ENCODE results near the gene SCG3. TPM values are rescaled to one million over a fixed set of nuclear protein-coding genes. Genes with fewer than 3 reads are reported as not detected.

Gene SCG3
- total RNA-seq, 1 donor from 2014 or later, result not detected

DNA sequence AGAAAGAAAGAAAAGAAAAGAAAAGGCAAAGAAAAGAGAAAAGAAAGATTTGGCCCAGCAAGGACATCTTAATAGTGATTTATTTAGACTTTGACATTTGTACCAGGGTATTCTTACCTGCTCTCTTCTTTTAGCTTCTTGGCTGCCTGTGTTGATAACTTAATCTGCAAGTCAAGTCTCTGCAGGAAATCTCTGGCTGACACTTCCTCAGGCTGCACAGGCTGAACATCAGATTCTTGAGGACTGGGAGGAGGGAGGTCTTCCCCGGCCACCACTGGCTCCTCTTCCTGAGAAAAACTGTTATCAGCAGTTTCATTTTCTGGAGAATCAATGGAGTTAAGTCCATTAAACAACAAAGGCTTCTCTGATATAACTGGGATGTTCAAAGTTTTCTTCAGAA lies 43.4 kb downstream of the SCG3 start:
- H3K4me3 ChIP-seq (ENCODE audit: low read depth, low read length), result no peak overlapping the region
- TF ChIP-seq, protein P1, sequence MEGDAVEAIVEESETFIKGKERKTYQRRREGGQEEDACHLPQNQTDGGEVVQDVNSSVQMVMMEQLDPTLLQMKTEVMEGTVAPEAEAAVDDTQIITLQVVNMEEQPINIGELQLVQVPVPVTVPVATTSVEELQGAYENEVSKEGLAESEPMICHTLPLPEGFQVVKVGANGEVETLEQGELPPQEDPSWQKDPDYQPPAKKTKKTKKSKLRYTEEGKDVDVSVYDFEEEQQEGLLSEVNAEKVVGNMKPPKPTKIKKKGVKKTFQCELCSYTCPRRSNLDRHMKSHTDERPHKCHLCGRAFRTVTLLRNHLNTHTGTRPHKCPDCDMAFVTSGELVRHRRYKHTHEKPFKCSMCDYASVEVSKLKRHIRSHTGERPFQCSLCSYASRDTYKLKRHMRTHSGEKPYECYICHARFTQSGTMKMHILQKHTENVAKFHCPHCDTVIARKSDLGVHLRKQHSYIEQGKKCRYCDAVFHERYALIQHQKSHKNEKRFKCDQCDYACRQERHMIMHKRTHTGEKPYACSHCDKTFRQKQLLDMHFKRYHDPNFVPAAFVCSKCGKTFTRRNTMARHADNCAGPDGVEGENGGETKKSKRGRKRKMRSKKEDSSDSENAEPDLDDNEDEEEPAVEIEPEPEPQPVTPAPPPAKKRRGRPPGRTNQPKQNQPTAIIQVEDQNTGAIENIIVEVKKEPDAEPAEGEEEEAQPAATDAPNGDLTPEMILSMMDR (conservative IDR thresholded peaks at IDR 0.05; ENCODE audit: low read depth, low read length), result no peak
- DNase-seq (ENCODE audit: low read depth), result no peak

DNA sequence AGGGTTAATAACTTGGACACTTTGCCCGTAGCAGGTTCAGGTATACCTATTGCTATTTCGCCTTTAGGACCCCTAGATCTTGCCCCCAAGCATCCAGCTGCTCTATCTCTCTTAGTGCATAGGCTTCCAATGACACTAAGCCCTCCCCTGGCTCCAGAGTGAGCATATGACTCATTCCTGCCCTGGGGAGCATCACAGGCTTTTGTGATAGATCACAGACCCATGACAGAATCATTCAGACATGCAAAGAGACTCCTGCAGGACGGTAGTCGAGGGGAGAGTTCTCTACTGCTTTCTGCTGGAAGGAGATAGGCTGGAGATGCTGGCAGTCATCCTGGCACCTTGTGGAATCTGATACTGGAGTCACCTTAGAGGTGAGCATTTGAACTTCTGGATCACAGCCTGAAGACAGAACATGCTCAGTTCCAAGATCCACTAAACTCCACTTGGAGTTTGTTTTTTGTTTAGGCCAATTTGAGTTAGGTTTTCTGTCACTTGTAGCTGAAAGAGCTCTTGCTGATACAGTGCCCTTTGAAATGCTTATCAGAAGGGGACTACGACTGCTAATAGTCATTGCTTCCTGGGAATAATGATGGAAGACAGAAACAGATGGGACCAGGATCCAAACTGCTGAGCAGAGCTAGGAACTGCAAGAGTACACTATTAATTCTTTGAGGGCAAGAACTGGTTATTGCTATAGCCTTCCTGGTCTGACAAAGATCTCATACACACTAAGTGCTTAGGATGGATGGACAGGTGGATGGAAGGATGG lies 45.2 kb downstream of the SCG3 start:
- H3K4me3 ChIP-seq (ENCODE audit: low read depth, low read length), result no peak overlapping the region
- TF ChIP-seq, protein P1 (conservative IDR thresholded peaks at IDR 0.05; ENCODE audit: low read depth, low read length), result no peak
- DNase-seq (ENCODE audit: low read depth), result peak; percentile 46

DNA sequence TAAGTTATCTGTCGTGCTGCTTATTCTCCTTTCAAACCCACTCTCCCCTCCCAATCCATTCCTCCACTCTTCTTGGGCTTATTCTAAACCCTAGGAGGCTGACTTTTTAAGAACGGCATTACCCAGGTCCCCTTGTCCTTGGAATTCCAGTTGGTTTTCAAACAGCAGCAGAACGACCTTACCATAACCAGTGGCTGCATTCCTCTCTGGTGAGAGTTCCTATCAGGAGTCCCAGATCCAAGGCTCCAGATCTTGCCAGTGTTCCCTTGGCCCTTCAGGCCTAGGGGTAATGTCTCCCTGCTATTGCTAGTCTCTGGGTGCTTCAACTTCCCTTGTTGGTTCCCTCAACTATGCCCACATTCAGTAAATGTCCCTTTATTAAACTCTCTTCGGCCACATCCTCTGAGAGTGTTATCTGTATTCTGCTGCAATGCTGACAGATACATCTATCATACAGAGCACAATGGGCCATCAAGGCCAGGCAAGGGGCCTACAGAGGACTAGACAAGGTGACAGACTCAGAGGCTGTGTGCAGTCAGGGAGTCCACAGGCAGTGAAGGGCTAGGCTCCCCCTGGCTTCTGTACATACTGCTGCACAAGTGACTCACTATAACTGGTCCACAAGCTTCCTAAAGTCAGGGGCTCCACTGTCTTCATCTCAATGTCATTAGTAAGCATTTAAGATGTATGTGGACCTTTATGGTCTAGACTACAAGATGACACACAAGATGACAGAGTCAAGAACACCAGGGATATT lies 46.0 kb downstream of the SCG3 start:
- TF ChIP-seq, protein P1 (conservative IDR thresholded peaks at IDR 0.05; ENCODE audit: low read depth, low read length), result peak; percentile 48
- H3K4me3 ChIP-seq (ENCODE audit: low read depth, low read length), result no peak overlapping the region
- no peak for DNase-seq (ENCODE audit: low read depth)

DNA sequence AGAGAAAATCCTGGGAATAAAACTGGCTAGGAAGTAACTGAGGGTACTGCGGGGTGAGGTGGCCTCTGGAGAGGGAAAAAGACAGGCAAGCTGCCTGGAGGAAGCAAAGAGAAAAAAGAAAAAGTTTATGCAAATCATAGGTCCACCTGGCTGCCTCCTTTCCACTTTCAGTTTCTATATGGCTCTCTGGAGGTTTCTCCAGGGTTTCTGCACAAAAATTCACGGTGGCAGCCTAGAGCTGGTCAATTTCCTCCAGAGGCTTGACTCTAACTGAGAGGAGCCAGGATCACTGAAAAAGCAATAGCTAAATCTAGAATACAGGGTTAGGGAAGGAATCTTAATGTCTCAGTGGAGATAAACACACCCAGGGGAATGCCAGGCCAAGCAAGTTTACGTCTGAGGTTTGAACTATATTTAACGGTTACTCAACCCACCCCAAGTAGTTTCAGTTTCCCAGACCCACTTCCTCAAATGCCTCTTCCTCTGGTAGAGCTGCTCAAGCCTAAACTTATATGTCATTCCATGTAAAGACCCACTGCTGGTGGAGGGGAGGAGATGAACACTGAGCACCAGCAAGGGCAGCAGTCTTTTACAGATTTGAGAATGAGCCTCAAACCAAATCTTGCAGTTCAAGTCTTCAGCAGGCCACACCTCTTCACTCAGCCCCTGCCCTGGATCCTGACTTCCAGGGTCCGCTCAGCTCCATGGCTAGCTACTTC lies 50.4 kb downstream of the SCG3 start:
- TF ChIP-seq, protein P1 (conservative IDR thresholded peaks at IDR 0.05; ENCODE audit: low read depth, low read length), result no peak
- DNase-seq (ENCODE audit: low read depth), result no peak
- peak overlapping the region; percentile 42 for H3K4me3 ChIP-seq (ENCODE audit: low read depth, low read length)

DNA sequence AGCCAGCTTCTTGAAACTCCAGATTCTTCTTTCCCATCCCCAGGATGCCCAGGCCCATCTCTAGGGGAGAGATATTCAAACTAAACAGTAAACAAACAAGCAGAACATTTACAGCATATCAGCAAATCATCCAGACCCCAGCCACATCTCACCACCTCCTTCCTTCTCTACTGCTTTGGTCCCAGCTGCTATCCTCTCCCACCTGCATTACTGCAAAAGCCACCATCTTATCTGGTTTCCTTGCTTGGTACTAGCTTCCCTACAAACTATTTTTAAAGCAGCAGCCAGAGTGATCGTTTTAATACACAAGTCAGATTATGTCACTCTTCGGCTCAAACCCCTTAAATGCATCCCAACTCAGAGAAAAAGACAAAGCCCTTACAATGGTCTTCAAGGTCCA lies 51.3 kb downstream of the SCG3 start:
- DNase-seq (ENCODE audit: low read depth), result no peak
- no peak overlapping the region for H3K4me3 ChIP-seq (ENCODE audit: low read depth, low read length)
- TF ChIP-seq, protein P1 (conservative IDR thresholded peaks at IDR 0.05; ENCODE audit: low read depth, low read length), result no peak

DNA sequence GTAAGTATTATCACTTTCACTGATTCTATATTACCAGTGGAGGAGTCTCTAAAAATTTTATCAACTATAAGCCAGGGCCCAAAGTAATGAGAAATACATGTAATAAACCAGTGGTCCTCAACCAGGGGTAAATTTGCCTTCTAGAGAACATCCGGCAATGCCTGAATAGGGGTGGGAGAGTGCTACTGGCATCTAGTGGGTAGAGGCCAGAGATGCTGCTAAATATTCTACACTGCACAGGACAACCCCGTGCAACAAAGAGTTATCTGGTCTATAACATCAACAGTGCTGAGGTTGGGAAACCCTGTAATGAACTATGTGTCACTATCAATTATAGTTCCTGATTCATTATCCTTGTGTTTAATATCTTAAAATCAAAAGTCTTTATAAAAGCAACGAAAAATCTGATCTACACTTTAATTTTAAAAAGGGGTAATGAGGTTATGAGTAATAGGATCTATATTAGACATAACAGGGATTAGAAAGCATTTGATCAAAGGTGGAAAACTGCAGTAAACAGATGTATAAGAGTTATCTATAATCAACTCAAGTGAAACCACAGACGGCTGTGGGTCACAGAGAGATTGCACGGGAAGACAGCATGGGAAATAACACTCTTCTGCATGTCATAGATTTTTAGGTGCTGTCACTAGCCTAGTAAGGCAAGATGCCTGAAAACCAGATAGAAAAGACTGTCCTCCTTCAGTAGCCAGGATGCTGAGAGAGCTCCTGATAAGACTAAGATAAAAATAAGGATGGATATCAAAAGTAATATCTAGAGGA lies 54.1 kb downstream of the SCG3 start:
- DNase-seq (ENCODE audit: low read depth), result no peak
- H3K4me3 ChIP-seq (ENCODE audit: low read depth, low read length), result no peak overlapping the region
- TF ChIP-seq, protein P1 (conservative IDR thresholded peaks at IDR 0.05; ENCODE audit: low read depth, low read length), result no peak

All from epithelial cell of proximal tubule (primary cell).